IMR-90 (cell line): ENCODE measurements around the gene AQP9. TPM values are rescaled to one million over a fixed set of nuclear protein-coding genes. Genes with fewer than 3 reads are reported as not detected.

Experiments used
- ATAC-seq: fragments of 200-7000 bp; cut with Tn5 transposase; 2 replicates; pipeline ENCODE4 v1.9.1; 2020; ENCODE audit warnings: low read depth, mild to moderate bottlenecking, moderate library complexity
- Bru-seq: library from RNA; stranded (reverse); fragments of 400-500 nt; gene quantifications from one replicate; lab custom pipeline; 2021; lab: Mats Ljungman, UMichigan
- BruChase-seq, 2 experiments: library from RNA; stranded (reverse); fragments of 400-500 nt; gene quantifications; one replicate each; lab custom pipeline; 2021; lab: Mats Ljungman, UMichigan
- BruUV-seq: library from RNA; stranded (reverse); fragments of 400-500 nt; replicated peaks from 2 replicates; lab custom pipeline; 2021; lab: Mats Ljungman, UMichigan
- CTCF ChIA-PET: fragments of 300-600 bp; formaldehyde crosslinking; extraction: SDS; loops from one replicate; lab custom pipeline; 2021; ENCODE audit warnings: antibody characterized with exemption; lab: Yijun Ruan, JAX
- POLR2A ChIA-PET: fragments of 300-600 bp; sonication (Branson Sonifier 250); formaldehyde crosslinking; loops from one replicate; lab custom pipeline; 2022; ENCODE audit warnings: antibody characterized with exemption; ENCODE audit not compliant: unreplicated experiment; lab: Charles Lee
- DNase-seq: peaks from one replicate; pipeline ENCODE4 v3.0.0; 2013
- H2AFZ ChIP-seq: replicated peaks from 2 replicates; pipeline ENCODE3; 2013; ENCODE audit warnings: low read length, mild to moderate bottlenecking; ENCODE audit not compliant: poor library complexity
- H2AK5ac ChIP-seq: 2 replicates; pipeline ENCODE4 v1.6.1; 2013; ENCODE audit warnings: low read depth, low read length, inconsistent platforms
- H2AK9ac ChIP-seq: replicated peaks from 2 replicates; pipeline ENCODE3; 2013; ENCODE audit warnings: mild to moderate bottlenecking, low read depth, low read length, moderate library complexity; ENCODE audit not compliant: poor library complexity
- H2BK120ac ChIP-seq: 2 replicates; pipeline ENCODE4 v1.6.1; 2013; ENCODE audit warnings: low read depth, low read length, inconsistent platforms
- H2BK15ac ChIP-seq: 3 replicates; pipeline ENCODE4 v1.6.1; 2013; ENCODE audit warnings: low read depth, low read length, inconsistent platforms
- H2BK20ac ChIP-seq: 2 replicates; pipeline ENCODE4 v1.6.1; 2013; ENCODE audit warnings: low read depth, mild to moderate bottlenecking, inconsistent platforms, low read length, moderate library complexity
- H2BK5ac ChIP-seq: 2 replicates; pipeline ENCODE4 v1.6.1; 2013; ENCODE audit warnings: mild to moderate bottlenecking, low read depth, low read length, inconsistent platforms; ENCODE audit not compliant: poor library complexity, severe bottlenecking
- H3K14ac ChIP-seq: replicated peaks from 2 replicates; pipeline ENCODE4 v1.6.1; 2013; ENCODE audit warnings: low read depth, low read length, inconsistent platforms
- H3K18ac ChIP-seq: 2 replicates; pipeline ENCODE4 v1.6.1; 2013; ENCODE audit warnings: low read depth, low read length, control low read depth
- H3K23ac ChIP-seq: 2 replicates; pipeline ENCODE4 v1.6.1; 2013; ENCODE audit warnings: low read depth, low read length, inconsistent platforms
- H3K27ac ChIP-seq: 2 replicates; pipeline ENCODE4 v1.5.1; 2013; ENCODE audit warnings: mild to moderate bottlenecking, control low read depth, low read length; ENCODE audit not compliant: insufficient read depth
- H3K27me3 ChIP-seq: 2 replicates; pipeline ENCODE4 v1.6.1; 2013; ENCODE audit warnings: low read length; ENCODE audit not compliant: control insufficient read depth, insufficient read depth
- H3K36me3 ChIP-seq: 2 replicates; pipeline ENCODE4 v1.6.1; 2013; ENCODE audit warnings: low read length, mixed read lengths; ENCODE audit not compliant: control insufficient read depth, insufficient read depth
- H3K4ac ChIP-seq: 2 replicates; pipeline ENCODE4 v1.6.1; 2013; ENCODE audit warnings: low read depth, low read length, inconsistent platforms
- H3K4me1 ChIP-seq: 2 replicates; pipeline ENCODE4 v1.6.1; 2013; ENCODE audit warnings: low read length, mixed read lengths; ENCODE audit not compliant: control insufficient read depth, insufficient read depth
- H3K4me2 ChIP-seq: 2 replicates; pipeline ENCODE4 v1.6.1; 2013; ENCODE audit warnings: low read depth, mild to moderate bottlenecking, control low read depth, low read length, moderate library complexity
- H3K4me3 ChIP-seq: 2 replicates; pipeline ENCODE4 v1.5.1; 2013; ENCODE audit warnings: low read depth, mild to moderate bottlenecking, control low read depth, low read length, moderate library complexity; ENCODE audit not compliant: insufficient read depth
- H3K56ac ChIP-seq: 2 replicates; pipeline ENCODE4 v1.6.1; 2013; ENCODE audit warnings: low read length, inconsistent platforms; ENCODE audit not compliant: insufficient read depth; ENCODE audit errors: extremely low read depth
- H3K79me1 ChIP-seq, 2 experiments: 2 replicates each; pipeline ENCODE4 v1.6.1; 2013; ENCODE audit warnings: low read length in 2 of 2, inconsistent platforms in 1 of 2, low read depth in 1 of 2
- H3K9ac ChIP-seq: 2 replicates; pipeline ENCODE4 v1.6.1; 2013; ENCODE audit warnings: low read depth, low read length, control low read depth
- H3K9me1 ChIP-seq: 2 replicates; pipeline ENCODE4 v1.6.1; 2013; ENCODE audit warnings: low read length, inconsistent platforms; ENCODE audit not compliant: insufficient read depth
- H3K9me3 ChIP-seq: 2 replicates; pipeline ENCODE4 v1.6.1; 2013; ENCODE audit warnings: low read length; ENCODE audit not compliant: control insufficient read depth, insufficient read depth
- H4K20me1 ChIP-seq: 2 replicates; pipeline ENCODE4 v1.6.1; 2013; ENCODE audit warnings: low read length, inconsistent platforms; ENCODE audit not compliant: insufficient read depth
- H4K5ac ChIP-seq: 2 replicates; pipeline ENCODE4 v1.6.1; 2013; ENCODE audit warnings: mild to moderate bottlenecking, low read depth, low read length, control low read depth
- H4K8ac ChIP-seq, 2 experiments: 2 replicates each; pipeline ENCODE4 v1.6.1; 2013; ENCODE audit warnings: low read depth in 2 of 2, low read length in 2 of 2, control low read depth in 1 of 2, inconsistent platforms in 1 of 2
- H4K91ac ChIP-seq: 2 replicates; pipeline ENCODE4 v1.6.1; 2013; ENCODE audit warnings: low read depth, low read length, inconsistent platforms; ENCODE audit not compliant: insufficient read depth
- BHLHE40 ChIP-seq: fragments of 150-350 bp; IDR thresholded peaks from 2 replicates; pipeline ENCODE4 v1.6.1; 2016; ENCODE audit warnings: mild to moderate bottlenecking, low read depth, low read length
- CHD1 ChIP-seq: IDR thresholded peaks from 2 replicates; pipeline ENCODE4 v1.6.1; 2012; ENCODE audit warnings: low read depth, low read length, improper control_type of control experiment
- MXI1 ChIP-seq: IDR thresholded peaks from 2 replicates; pipeline ENCODE4 v1.6.1; 2012; ENCODE audit warnings: low read depth, mild to moderate bottlenecking, low read length, moderate library complexity, borderline replicate concordance
- NFE2L2 ChIP-seq: fragments of 150-350 bp; IDR thresholded peaks from 2 replicates; pipeline ENCODE4 v1.6.1; 2016; ENCODE audit warnings: low read depth, mild to moderate bottlenecking, low read length
- RAD21 ChIP-seq: IDR thresholded peaks from 2 replicates; pipeline ENCODE4 v1.6.1; 2012; ENCODE audit warnings: low read length, improper control_type of control experiment
- RCOR1 ChIP-seq: IDR thresholded peaks from 2 replicates; pipeline ENCODE4 v1.6.1; 2012; ENCODE audit warnings: mild to moderate bottlenecking, low read length, improper control_type of control experiment; ENCODE audit not compliant: insufficient replicate concordance
- USF2 ChIP-seq: fragments of 150-350 bp; IDR thresholded peaks from 2 replicates; pipeline ENCODE4 v1.6.1; 2017; ENCODE audit warnings: mild to moderate bottlenecking, antibody characterized with exemption, low read length, low read depth
- WGBS, 2 experiments: methylation state at CpG; one replicate each; pipeline versions ENCODE4 v1.1.5 to v1.1.7; 2013; ENCODE audit warnings: missing lambda C conversion rate in 2 of 2; ENCODE audit not compliant: insufficient read length in 1 of 2; ENCODE audit errors: extremely low coverage in 2 of 2; 5-methylcytosine and 5-hydroxymethylcytosine counted together
- dilution Hi-C: fragments of 300-500 bp; cut with HindIII; formaldehyde crosslinking; loops from one replicate; pipeline ENCODE4 v1.14.3; 2018; ENCODE audit warnings: low sequenced_read_pairs; ENCODE audit not compliant: unreplicated experiment
- in situ Hi-C: fragments of 300-500 bp; cut with MboI; formaldehyde crosslinking; loops from 3 replicates; pipeline ENCODE4 v1.14.3; 2019; ENCODE audit warnings: low sequenced_read_pairs, inconsistent platforms, mixed read lengths
- intact Hi-C: fragments of 100-400 bp; cut with micrococcal nuclease; formaldehyde crosslinking; loops from 2 replicates; pipeline ENCODE4 v1.10.0; 2022
- long read RNA-seq: library from polyadenylated mRNA; unstranded; transcript quantifications from one replicate; pipeline ENCODE4 v2.0.0, GENCODE V29; 2021; ENCODE audit not compliant: unreplicated experiment
- polyA plus RNA-seq, 3 experiments: library from polyadenylated mRNA; depleted of rRNA; stranded (reverse); fragments of >200 nt; gene quantifications; 2 replicates each; pipeline ENCODE4 v1.2.3, GENCODE V29; 2012; ENCODE audit warnings: low replicate concordance in 1 of 3
- total RNA-seq: library from RNA; depleted of rRNA; stranded (reverse); fragments of >200 nt; gene quantifications from 2 replicates; pipeline ENCODE4 v1.2.3, GENCODE V29; 2012; rRNA removed

Gene AQP9
- total RNA-seq (not detected in 2 replicates), polyA plus RNA-seq (2012; rRNA removed) (not detected in 2 replicates), Bru-seq, nascent RNA (not detected), BruChase-seq, experiment 1, labeled RNA remaining after a 6-hour chase (not detected), BruChase-seq, experiment 2, labeled RNA remaining after a 2-hour chase (not detected)
- polyA plus RNA-seq (2012; cell fraction: cytosol; rRNA removed), result not detected in 2 replicates
- not detected in 2 replicates for polyA plus RNA-seq (2012; cell fraction: nucleus; rRNA removed; ENCODE audit: low replicate concordance)
- long read RNA-seq, result 0 reads

- CTCF ChIA-PET, result no interaction called here
- no peak within 1 kb of the TSS for H4K91ac ChIP-seq
- in situ Hi-C loops (no loop called here), intact Hi-C loops (no loop called here), dilution Hi-C loops (no loop called here)
- H3K4ac ChIP-seq, result no peak within 1 kb of the TSS
- no peak within 1 kb of the TSS for H2BK20ac ChIP-seq
- H3K23ac ChIP-seq, result no peak within 1 kb of the TSS
- no peak within 1 kb of the TSS for H3K4me3 ChIP-seq
- H3K18ac ChIP-seq, result no peak within 1 kb of the TSS
- no peak within 1 kb of the TSS for H2AK5ac ChIP-seq
- no peaks in the 10 kb centered on the region; the same call in 1 of the 2 replicates for H3K27me3 ChIP-seq
- ATAC-seq, result no peak
- H3K27ac ChIP-seq, result no peak within 1 kb of the TSS
- DNase-seq, result no peak
- H4K20me1 ChIP-seq, result no peaks in the 10 kb centered on the region
- H3K4me1 ChIP-seq, result no peaks in the 10 kb centered on the region
- BruUV-seq, result no TSS peak
- H2BK15ac ChIP-seq, result no peak within 1 kb of the TSS
- no peak within 1 kb of the TSS for H3K4me2 ChIP-seq
- H3K79me1 ChIP-seq, result no peaks in the 10 kb centered on the region
- TF ChIP-seq NFE2L2 (no peak), USF2 (no peak), RAD21 (no peak), MXI1 (no peak), BHLHE40 (no peak), CHD1 (no peak), RCOR1 (no peak)
- no peak within 1 kb of the TSS for H3K9ac ChIP-seq
- no peak within 1 kb of the TSS for H3K14ac ChIP-seq
- H2AK9ac ChIP-seq, result no peak within 1 kb of the TSS
- POLR2A ChIA-PET, result no interaction called here
- no peak within 1 kb of the TSS for H3K56ac ChIP-seq
- H2BK5ac ChIP-seq, result no peak within 1 kb of the TSS
- WGBS, 2 experiments, result 80% methylated on average over 2 of the region's 7 CpGs; no CpG with 5 or more reads in 1 of the 2 experiments
- no peak within 1 kb of the TSS for H2AFZ ChIP-seq
- no peaks in the 10 kb centered on the region for H3K36me3 ChIP-seq
- H3K9me1 ChIP-seq, result no peaks in the 10 kb centered on the region
- H3K9me3 ChIP-seq, result no peaks in the 10 kb centered on the region
- H4K8ac ChIP-seq, result no peak within 1 kb of the TSS
- no peak within 1 kb of the TSS for H4K5ac ChIP-seq
- no peak within 1 kb of the TSS for H2BK120ac ChIP-seq
Measured at GRCh38 chr15:58138106-58138505, at the start of gene AQP9. TSS of gene AQP9 (plus strand) at chr15:58138381. CDS start at chr15:58138566, 185 bp downstream.
